Measurements from ENCODE around the gene MTHFSD.

MTHFSD gene

GRCh38 chr16:86490859-86491639, 64.0 kb downstream of the MTHFSD start:
- DNase-seq (ENCODE audit: low read depth in 2 of 2): no peak

DNA sequence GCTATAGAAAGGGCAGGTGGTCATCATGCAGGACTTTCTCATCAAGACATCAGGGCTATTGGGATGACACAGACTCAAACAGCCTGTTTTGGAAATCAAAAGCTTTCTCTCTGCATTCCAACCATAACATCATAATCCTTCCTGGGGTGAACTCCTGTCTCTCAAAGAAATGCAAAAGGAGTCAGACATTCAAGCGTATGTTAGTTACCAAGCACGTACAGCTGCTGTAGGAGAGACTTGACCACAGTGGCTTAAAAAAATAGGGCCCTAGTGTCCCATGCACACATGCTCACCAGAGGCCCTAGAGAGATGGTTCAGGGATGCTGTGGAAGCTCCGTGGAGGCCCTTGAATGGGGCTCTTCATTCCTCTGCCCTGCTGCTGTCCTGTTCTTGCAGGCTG, 69.3 kb downstream of the MTHFSD start:
- no peak for DNase-seq (ENCODE audit: low read depth in 2 of 2)

GRCh38 chr16:86484240-86484639, 70.8 kb downstream of the MTHFSD start:
- no peak for DNase-seq (ENCODE audit: low read depth in 2 of 2)

DNA sequence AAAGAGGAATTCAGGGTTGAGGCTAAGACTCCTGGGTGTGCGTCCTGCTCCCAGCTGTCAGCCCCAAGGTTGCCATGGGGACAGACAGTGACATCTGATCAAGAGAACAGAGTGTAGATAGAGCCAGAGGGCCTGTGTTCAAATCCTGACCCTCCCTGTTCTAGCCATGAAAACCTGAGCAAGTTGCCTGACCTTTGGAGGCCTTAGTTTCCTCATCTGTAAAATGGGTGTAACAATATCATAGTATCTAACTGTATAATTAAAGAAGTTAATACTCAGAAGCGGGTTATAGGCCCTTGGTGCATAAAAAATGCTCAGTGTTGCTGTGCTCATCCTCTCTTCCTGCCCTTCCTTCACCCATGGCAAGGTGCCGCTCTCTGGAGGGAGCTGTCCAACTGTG, 73.4 kb downstream of the MTHFSD start:
- no peak for DNase-seq (ENCODE audit: low read depth in 2 of 2)

DNA sequence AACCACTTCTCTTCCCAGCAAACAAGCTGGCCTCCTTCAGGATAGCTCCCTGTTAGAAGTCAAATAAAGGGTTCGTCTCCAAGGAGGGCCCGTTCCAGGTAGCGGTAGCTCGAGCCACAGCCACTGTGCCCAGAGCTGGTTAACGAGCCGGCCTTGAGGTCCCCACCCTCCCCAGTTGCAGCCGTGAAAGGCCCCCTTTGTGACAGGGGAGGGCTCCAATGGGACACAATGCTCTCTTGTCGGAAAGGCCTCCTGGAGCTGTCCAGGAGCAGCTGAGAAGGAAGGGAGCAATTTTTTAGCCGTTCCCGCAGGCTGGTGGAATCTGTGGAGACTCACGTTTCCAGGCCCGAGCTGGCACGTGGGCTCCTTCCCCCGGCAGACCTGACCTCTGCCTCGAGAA, 74.6 kb downstream of the MTHFSD start:
- no peak for DNase-seq (ENCODE audit: low read depth in 2 of 2)

Data from fibroblast of skin of left biceps (primary cell).